Liver (tissue), 9 donors: ENCODE measurements around the gene CDK9. TPM values are rescaled to one million over a fixed set of nuclear protein-coding genes. Genes with fewer than 3 reads are reported as not detected.

ENCODE experiments used
- DNase-seq: peaks from one replicate; pipeline ENCODE4 v3.0.0-alpha.2; 2017; ENCODE audit warnings: low spot score
- H3K27ac ChIP-seq, 2 donors: one replicate each; pipeline ENCODE4 v1.7.0; 2013; ENCODE audit warnings: inconsistent platforms in 2 of 2, low read length in 2 of 2, control low read depth in 1 of 2, low read depth in 1 of 2, mild to moderate bottlenecking in 1 of 2
- H3K27me3 ChIP-seq, 4 donors: one replicate each; pipeline versions ENCODE4 v1.6.1 to v1.7.0; 2013; ENCODE audit warnings: low read length in 3 of 4, inconsistent platforms in 1 of 4, mild to moderate bottlenecking in 1 of 4, moderate library complexity in 1 of 4; ENCODE audit not compliant: control insufficient read depth in 4 of 4, insufficient read depth in 4 of 4
- H3K36me3 ChIP-seq, 4 donors: one replicate each; pipeline versions ENCODE4 v1.6.1 to v1.7.0; 2013; ENCODE audit warnings: low read length in 3 of 4, mild to moderate bottlenecking in 3 of 4, low read depth in 1 of 4, moderate library complexity in 1 of 4; ENCODE audit not compliant: control insufficient read depth in 4 of 4, insufficient read depth in 3 of 4
- H3K4me1 ChIP-seq, 4 donors: one replicate each; pipeline versions ENCODE4 v1.6.1 to v1.7.0; 2013; ENCODE audit warnings: low read length in 3 of 4, mild to moderate bottlenecking in 3 of 4, moderate library complexity in 1 of 4; ENCODE audit not compliant: control insufficient read depth in 4 of 4, insufficient read depth in 4 of 4
- H3K4me3 ChIP-seq, 3 donors: one replicate each; pipeline versions ENCODE4 v1.6.1 to v1.7.0; 2013; ENCODE audit warnings: low read length in 3 of 3, control low read depth in 1 of 3, low read depth in 1 of 3, mild to moderate bottlenecking in 1 of 3
- H3K9ac ChIP-seq, 2 donors: one replicate each; pipeline ENCODE4 v1.7.0; 2013; ENCODE audit warnings: low read length in 2 of 2, mild to moderate bottlenecking in 2 of 2, moderate library complexity in 2 of 2, control low read depth in 1 of 2, low read depth in 1 of 2
- H3K9me3 ChIP-seq, 4 donors: one replicate each; pipeline versions ENCODE4 v1.6.1 to v1.7.0; 2013; ENCODE audit warnings: low read length in 3 of 4; ENCODE audit not compliant: control insufficient read depth in 4 of 4
- EGR1 ChIP-seq, 2 donors: IDR thresholded peaks; 2 replicates each; pipeline ENCODE4 v1.6.1; 2016 to 2018; ENCODE audit warnings: antibody characterized with exemption in 2 of 2, low read depth in 2 of 2
- FOXA1 ChIP-seq: IDR thresholded peaks from 2 replicates; pipeline ENCODE4 v1.6.1; 2016; ENCODE audit warnings: antibody characterized with exemption
- FOXA2 ChIP-seq: IDR thresholded peaks from 2 replicates; pipeline ENCODE4 v1.6.1; 2016; ENCODE audit warnings: antibody characterized with exemption
- GABPA ChIP-seq, 2 donors: IDR thresholded peaks in 1 of 2; conservative IDR thresholded peaks in 1 of 2; 2 replicates each; pipeline ENCODE4 v1.6.1; 2016; ENCODE audit warnings: antibody characterized with exemption in 2 of 2, mild to moderate bottlenecking in 1 of 2, moderate library complexity in 1 of 2
- HNF4A ChIP-seq, 2 donors: conservative IDR thresholded peaks; 2 replicates each; pipeline ENCODE4 v1.6.1; 2016; ENCODE audit warnings: antibody characterized with exemption in 2 of 2, mild to moderate bottlenecking in 2 of 2
- HNF4G ChIP-seq: IDR thresholded peaks from 2 replicates; pipeline ENCODE4 v1.6.1; 2016; ENCODE audit warnings: antibody characterized with exemption
- JUND ChIP-seq, 2 donors: IDR thresholded peaks; 2 replicates each; pipeline ENCODE4 v1.6.1; 2016; ENCODE audit warnings: antibody characterized with exemption in 2 of 2
- NR2F2 ChIP-seq: IDR thresholded peaks from 2 replicates; pipeline ENCODE4 v1.6.1; 2016; ENCODE audit warnings: antibody characterized with exemption
- RAD21 ChIP-seq, 2 donors: IDR thresholded peaks; 2 replicates each; pipeline ENCODE4 v1.6.1; 2016; ENCODE audit warnings: antibody characterized with exemption in 2 of 2, mild to moderate bottlenecking in 2 of 2
- RXRA ChIP-seq, 2 donors: IDR thresholded peaks; 2 replicates each; pipeline ENCODE4 v1.6.1; 2017 to 2018; ENCODE audit warnings: antibody characterized with exemption in 2 of 2, mild to moderate bottlenecking in 1 of 2
- SP1 ChIP-seq: IDR thresholded peaks from 2 replicates; pipeline ENCODE4 v1.6.1; 2018; ENCODE audit warnings: antibody characterized with exemption, mild to moderate bottlenecking
- TAF1 ChIP-seq: conservative IDR thresholded peaks from 2 replicates; pipeline ENCODE4 v1.6.1; 2016; ENCODE audit warnings: antibody characterized with exemption, mild to moderate bottlenecking
- YY1 ChIP-seq: IDR thresholded peaks from 2 replicates; pipeline ENCODE4 v1.6.1; 2016; ENCODE audit warnings: antibody characterized with exemption, mild to moderate bottlenecking
- WGBS: extraction: QIAGEN DNeasy Blood & Tissue Kit; methylation state at CpG from one replicate; pipeline ENCODE4 v1.1.7; 2013; 5-methylcytosine and 5-hydroxymethylcytosine counted together
- polyA plus RNA-seq, 2 donors: library from polyadenylated mRNA; stranded (reverse) in 1 of 2; unstranded in 1 of 2; fragments of 200-250 nt in 1 of 2; fragments of >200 nt in 1 of 2; fragmentation: Nextera tagmentation in 1 of 2; extraction: Ambion mirVana in 1 of 2; gene quantifications; one replicate each; pipeline versions ENCODE4 v1.2.1 to v1.2.3, GENCODE V29; 2013 to 2015
- total RNA-seq, 2 donors: library from RNA; depleted of rRNA; stranded (reverse); fragments of >200 nt; gene quantifications; one replicate each; pipeline ENCODE4 v1.2.3, GENCODE V29; 2014
- TF ChIP-seq, protein P1 (sequence below): IDR thresholded peaks from 2 replicates; pipeline ENCODE4 v1.6.1; 2016; ENCODE audit warnings: antibody characterized with exemption
- TF ChIP-seq, protein P2 (sequence below): IDR thresholded peaks from 2 replicates; pipeline ENCODE4 v1.6.1; 2016; ENCODE audit warnings: antibody characterized with exemption
- TF ChIP-seq, protein P3 (sequence below): IDR thresholded peaks from 2 replicates; pipeline ENCODE4 v1.6.1; 2016; ENCODE audit warnings: antibody characterized with exemption, mild to moderate bottlenecking
- TF ChIP-seq, protein P4 (sequence below): IDR thresholded peaks from 2 replicates; pipeline ENCODE4 v1.6.1; 2016; ENCODE audit warnings: antibody characterized with exemption
- TF ChIP-seq, protein P5 (sequence below): fragments of 150-350 bp; IDR thresholded peaks from 2 replicates; pipeline ENCODE4 v1.5.1; 2017; ENCODE audit warnings: improper control_type of control experiment, low read depth, low read length; ENCODE audit not compliant: missing input control
- donor health status: healthy.
- donor health status: healthy.
- donor health status: healthy.
- donor health status: healthy.
- donor health status: healthy.

CDK9 gene
- total and polyA plus RNA-seq, 4 donors = 31.8 to 41.4 (median 36.8) TPM

DNA sequence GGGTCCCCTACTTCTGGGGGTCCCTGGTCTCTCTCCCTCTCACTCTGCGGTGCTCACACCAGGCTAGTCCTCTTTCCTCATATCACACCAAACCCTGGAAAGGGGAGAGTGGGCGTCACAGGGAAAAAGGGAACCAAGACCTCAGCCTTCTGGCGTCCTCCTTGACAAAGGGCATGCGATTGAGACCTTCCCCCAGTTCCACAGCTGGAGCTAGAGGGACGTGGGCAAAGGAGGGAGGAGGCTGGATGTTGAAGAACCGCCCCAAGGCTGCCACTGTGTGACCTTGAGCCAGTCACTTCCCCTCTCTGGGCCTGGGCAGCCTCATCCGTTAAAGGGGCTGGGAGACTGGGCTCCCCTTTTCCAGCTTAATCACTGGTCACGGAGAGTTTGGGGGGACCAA is 32.2 kb upstream of the CDK9 start:
- DNase-seq = no peak
- Histone ChIP-seq H3K4me1 (peaks cover 0 to 8% (median 0%) of the 10 kb centered on the region in 4 donors), H3K36me3 (peaks cover 0 to 3% (median under 1%) of the 10 kb centered on the region in 4 donors), H3K9ac (no peak overlapping the region), H3K27ac (no peak overlapping the region), H3K9me3 (no peaks in the 10 kb centered on the region), H3K4me3 (no peak overlapping the region), H3K27me3 (no peaks in the 10 kb centered on the region)
- TF ChIP-seq EGR1 (IDR thresholded peaks at IDR 0.05; ENCODE audit: low read depth in 2 of 2) (no peak), JUND (IDR thresholded peaks at IDR 0.05) (no peak), SP1 (no peak)
- 56% methylated on average over 8 of the region's 8 CpGs for WGBS

DNA sequence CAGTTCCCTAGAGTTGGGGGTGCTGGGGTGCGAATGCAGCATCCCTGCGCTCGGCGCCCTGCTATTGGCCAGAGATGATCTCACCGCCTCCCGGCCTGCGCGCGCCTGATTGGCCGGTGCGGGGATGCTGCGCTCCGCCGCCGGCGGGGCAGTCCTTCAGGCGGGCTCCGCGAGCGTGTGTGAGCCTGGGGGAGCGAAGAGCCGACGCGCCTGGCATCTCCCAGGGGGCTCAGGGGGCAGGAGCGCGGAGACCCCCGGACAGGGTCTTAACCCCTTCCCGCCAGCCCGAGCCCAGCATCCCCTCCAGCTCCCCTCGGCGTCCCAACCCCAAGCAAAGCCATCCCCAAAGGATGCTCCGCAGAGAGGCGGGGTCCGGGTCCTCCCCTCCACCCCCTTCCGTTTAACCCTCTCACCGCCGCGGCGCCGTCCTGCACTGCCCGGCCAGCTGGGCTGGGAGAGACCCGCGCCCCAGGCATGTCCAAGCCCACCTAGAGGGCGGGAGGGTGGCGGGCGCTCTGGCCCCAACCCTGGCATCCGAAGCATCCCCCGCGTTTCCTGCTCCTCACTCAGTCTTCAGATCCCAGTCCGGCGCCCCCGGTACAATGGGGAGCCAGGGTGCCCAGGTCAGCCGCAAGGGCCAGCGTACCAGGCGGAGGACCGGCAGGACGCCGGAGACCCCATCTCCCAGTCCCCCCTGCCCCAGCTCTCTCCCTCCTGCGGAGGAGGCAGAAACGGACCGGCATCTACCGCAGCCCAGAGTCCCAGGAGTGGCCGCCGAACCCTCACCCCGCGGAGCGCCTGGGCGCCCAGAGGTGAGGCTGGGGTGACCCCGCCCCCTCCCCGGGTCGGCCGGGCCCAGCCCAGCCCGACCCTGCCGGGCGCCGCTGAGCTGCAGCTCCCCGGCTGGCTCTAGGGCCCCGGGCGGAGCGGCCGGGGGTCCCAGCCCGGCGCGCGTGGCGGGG is 31.5 kb upstream of the CDK9 start:
- TF ChIP-seq HNF4G (no peak), GABPA (IDR thresholded peaks at IDR 0.05 in 1 of 2, conservative IDR thresholded peaks at IDR 0.05 in 1 of 2) (no peak), TAF1 (no peak), RXRA (IDR thresholded peaks at IDR 0.05) (no peak), JUND (IDR thresholded peaks at IDR 0.05) (no peak), YY1 (no peak), RAD21 (IDR thresholded peaks at IDR 0.05) (no peak), SP1 (no peak), FOXA2 (no peak), EGR1 (IDR thresholded peaks at IDR 0.05; ENCODE audit: low read depth in 2 of 2) (no peak), NR2F2 (no peak), FOXA1 (no peak), HNF4A (conservative IDR thresholded peaks at IDR 0.05) (no peak)
- TF ChIP-seq, protein P1, sequence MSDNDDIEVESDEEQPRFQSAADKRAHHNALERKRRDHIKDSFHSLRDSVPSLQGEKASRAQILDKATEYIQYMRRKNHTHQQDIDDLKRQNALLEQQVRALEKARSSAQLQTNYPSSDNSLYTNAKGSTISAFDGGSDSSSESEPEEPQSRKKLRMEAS = no peak
- TF ChIP-seq, protein P2, sequence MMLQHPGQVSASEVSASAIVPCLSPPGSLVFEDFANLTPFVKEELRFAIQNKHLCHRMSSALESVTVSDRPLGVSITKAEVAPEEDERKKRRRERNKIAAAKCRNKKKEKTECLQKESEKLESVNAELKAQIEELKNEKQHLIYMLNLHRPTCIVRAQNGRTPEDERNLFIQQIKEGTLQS = no peak
- TF ChIP-seq, protein P3, sequence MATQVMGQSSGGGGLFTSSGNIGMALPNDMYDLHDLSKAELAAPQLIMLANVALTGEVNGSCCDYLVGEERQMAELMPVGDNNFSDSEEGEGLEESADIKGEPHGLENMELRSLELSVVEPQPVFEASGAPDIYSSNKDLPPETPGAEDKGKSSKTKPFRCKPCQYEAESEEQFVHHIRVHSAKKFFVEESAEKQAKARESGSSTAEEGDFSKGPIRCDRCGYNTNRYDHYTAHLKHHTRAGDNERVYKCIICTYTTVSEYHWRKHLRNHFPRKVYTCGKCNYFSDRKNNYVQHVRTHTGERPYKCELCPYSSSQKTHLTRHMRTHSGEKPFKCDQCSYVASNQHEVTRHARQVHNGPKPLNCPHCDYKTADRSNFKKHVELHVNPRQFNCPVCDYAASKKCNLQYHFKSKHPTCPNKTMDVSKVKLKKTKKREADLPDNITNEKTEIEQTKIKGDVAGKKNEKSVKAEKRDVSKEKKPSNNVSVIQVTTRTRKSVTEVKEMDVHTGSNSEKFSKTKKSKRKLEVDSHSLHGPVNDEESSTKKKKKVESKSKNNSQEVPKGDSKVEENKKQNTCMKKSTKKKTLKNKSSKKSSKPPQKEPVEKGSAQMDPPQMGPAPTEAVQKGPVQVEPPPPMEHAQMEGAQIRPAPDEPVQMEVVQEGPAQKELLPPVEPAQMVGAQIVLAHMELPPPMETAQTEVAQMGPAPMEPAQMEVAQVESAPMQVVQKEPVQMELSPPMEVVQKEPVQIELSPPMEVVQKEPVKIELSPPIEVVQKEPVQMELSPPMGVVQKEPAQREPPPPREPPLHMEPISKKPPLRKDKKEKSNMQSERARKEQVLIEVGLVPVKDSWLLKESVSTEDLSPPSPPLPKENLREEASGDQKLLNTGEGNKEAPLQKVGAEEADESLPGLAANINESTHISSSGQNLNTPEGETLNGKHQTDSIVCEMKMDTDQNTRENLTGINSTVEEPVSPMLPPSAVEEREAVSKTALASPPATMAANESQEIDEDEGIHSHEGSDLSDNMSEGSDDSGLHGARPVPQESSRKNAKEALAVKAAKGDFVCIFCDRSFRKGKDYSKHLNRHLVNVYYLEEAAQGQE = no peak
- TF ChIP-seq, protein P4, sequence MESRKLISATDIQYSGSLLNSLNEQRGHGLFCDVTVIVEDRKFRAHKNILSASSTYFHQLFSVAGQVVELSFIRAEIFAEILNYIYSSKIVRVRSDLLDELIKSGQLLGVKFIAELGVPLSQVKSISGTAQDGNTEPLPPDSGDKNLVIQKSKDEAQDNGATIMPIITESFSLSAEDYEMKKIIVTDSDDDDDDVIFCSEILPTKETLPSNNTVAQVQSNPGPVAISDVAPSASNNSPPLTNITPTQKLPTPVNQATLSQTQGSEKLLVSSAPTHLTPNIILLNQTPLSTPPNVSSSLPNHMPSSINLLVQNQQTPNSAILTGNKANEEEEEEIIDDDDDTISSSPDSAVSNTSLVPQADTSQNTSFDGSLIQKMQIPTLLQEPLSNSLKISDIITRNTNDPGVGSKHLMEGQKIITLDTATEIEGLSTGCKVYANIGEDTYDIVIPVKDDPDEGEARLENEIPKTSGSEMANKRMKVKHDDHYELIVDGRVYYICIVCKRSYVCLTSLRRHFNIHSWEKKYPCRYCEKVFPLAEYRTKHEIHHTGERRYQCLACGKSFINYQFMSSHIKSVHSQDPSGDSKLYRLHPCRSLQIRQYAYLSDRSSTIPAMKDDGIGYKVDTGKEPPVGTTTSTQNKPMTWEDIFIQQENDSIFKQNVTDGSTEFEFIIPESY = no peak
- TF ChIP-seq, protein P5, sequence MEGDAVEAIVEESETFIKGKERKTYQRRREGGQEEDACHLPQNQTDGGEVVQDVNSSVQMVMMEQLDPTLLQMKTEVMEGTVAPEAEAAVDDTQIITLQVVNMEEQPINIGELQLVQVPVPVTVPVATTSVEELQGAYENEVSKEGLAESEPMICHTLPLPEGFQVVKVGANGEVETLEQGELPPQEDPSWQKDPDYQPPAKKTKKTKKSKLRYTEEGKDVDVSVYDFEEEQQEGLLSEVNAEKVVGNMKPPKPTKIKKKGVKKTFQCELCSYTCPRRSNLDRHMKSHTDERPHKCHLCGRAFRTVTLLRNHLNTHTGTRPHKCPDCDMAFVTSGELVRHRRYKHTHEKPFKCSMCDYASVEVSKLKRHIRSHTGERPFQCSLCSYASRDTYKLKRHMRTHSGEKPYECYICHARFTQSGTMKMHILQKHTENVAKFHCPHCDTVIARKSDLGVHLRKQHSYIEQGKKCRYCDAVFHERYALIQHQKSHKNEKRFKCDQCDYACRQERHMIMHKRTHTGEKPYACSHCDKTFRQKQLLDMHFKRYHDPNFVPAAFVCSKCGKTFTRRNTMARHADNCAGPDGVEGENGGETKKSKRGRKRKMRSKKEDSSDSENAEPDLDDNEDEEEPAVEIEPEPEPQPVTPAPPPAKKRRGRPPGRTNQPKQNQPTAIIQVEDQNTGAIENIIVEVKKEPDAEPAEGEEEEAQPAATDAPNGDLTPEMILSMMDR = no peak
- Histone ChIP-seq H3K36me3 (peaks cover 0 to 1% (median 0%) of the 10 kb centered on the region in 4 donors), H3K9me3 (no peaks in the 10 kb centered on the region), H3K4me3 (no peak overlapping the region), H3K4me1 (peaks cover 0 to 8% (median 0%) of the 10 kb centered on the region in 4 donors), H3K9ac (no peak overlapping the region), H3K27ac (no peak overlapping the region), H3K27me3 (no peaks in the 10 kb centered on the region)
- no peak for DNase-seq
- 29% methylated on average over 86 of the region's 86 CpGs for WGBS
